Stimulated activated CD4-positive, alpha-beta T cell treated with anti-CD3 and anti-CD28 coated beads, Interleukin-12 subunit alpha, Interleukin-12 subunit beta, amount 100 ng/mL, for 48 hours (primary cell): Measurements from ENCODE around the gene ARID2.

Source experiments
- DNase-seq, 3 donors: peaks; one replicate each; pipeline ENCODE4 v3.0.0-alpha.2; 2020; ENCODE audit warnings: low read depth in 2 of 3, low spot score in 1 of 3

ARID2 gene

DNA sequence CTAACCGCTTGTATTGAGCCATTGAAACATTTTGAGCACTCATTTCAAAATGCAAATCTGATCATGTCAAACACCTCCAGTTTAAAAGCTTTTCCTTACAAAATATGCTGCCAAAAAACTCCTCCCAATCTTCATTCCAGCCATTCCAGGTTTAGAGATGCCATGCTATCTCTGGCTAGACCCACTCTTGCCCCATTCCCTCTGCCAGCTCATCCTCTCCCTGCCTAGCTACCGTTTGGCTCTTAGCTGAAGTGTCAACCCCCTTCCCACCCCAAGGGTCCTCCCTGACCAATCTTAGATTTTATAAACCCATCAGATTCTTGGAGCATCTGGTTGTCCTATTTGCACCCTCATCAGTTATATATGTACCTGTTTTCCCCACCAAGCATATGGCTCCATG, 185.9 kb downstream of the ARID2 start:
- DNase-seq: no peak

DNA sequence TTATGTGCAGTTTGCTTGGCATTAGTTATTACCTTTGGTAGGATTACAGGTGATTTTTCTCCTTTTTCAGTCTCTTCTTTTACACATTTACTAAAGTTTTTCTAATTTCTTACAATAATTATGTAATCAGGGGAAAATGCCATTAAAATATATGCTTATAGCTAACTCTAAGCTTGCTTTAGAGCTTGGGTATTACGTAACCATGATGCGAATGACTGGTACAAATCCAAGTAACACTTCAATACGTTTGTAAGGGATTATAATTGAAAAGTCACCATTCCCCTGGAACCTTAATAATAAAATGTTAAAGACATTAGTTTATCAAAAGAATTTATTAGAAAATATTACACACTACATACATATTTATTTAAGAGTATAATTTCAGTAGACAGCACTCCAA, 189.3 kb downstream of the ARID2 start:
- no peak for DNase-seq

DNA sequence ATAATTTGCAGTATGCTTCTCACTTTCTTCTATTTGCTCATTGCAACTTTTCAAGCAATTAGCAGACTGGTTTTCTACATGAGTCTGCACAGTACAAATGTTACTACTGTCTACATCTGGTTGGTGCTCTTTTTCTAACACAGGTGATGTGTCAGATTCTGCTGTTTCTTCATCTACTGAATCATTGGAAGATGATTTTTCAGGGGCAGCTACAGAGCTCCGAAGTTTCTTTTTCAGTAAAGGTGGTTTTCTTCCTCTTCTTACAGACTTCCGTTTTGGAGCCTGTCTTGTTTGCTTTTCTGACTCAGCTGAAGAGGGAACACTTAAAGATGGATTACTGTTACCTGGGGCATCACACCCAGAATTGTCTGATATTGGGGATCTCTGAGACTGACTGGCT, 198.8 kb downstream of the ARID2 start:
- DNase-seq: no peak

DNA sequence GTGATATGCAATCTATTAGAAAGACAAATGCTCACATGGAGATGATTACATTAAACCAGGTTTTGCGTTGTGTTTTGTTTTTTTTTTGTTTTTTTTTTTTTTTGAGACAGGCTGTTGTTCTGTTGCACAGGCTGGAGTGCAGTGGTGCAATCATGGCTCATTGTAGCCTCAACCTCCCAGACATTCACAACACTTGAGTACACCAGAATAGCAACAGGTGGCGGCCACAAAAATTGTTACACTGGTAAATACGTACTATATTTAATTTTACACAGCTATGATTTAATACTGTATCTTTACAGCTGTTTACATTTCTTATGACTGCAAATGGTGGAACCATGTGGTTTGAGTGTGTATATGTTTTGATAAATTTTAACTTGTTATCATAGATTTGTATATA, 200.9 kb downstream of the ARID2 start:
- no peak for DNase-seq

- no peak for DNase-seq
Observed at GRCh38 chr12:45933504-45933903, 204.0 kb downstream of the ARID2 start.

DNA sequence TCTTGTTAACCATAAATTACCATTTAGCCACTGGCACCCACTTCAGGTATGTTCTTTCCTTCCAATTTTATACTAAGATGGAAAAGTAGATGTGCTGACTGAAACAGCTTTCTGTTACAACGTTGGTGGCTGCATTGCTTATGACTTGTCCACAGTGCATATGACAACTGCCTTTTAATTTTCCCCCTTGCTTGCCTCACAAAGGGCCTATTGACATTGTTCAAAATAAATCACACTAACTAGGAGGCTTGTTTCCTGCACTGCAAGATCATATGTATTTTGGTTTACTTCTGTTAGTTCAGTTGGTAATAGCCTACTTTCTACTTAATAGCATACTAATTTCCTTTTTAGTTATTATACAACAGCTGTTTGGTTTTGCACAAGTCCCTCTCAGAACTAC, 205.4 kb downstream of the ARID2 start:
- DNase-seq: no peak

DNA sequence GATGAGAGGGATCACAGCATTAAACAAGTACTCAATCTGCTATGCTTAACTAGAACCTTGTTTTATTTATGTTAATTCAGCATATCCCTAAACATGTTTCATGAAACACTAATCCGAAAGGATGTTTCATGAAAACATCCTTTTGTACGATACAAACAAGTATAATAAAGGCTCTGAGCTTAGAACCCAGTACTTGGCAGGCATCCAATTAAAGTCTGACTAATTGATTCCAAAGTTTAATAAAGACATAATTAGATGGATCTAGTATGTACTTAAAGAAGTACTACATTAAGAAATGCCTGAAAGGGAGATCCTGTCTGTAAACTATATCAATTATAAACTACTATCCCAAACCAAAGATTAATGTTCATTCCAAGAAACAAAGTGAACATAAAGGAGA, 209.1 kb downstream of the ARID2 start:
- no peak for DNase-seq

GRCh38 chr12:45939759-45940158, 210.3 kb downstream of the ARID2 start:
- DNase-seq: no peak

GRCh38 chr12:45944771-45945170, 215.3 kb downstream of the ARID2 start:
- no peak for DNase-seq

DNA sequence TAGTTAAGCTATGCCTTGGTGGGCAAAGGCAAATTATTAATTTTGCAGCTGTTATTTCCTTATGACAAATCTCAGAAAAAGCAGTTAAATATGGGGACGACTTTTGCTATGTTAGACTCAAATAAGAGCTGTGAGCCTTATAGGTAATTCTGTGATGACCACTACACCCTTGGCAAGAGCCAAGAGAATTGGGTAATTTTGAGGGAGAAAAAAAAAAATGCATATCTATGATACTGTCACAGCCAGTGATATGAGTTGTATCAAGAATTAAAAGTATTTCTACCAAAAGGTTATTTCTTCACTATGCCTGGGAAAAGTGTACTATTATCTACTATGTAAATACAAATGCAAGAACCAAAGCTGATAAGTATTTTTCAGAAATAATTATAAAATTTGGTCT, 216.9 kb downstream of the ARID2 start:
- no peak for DNase-seq

GRCh38 chr12:45948546-45948945, 219.0 kb downstream of the ARID2 start:
- DNase-seq: no peak
